Eye (tissue), 1 donor: ENCODE results near the gene CDH10.

Experiments used
- DNase-seq: peaks from one replicate; pipeline ENCODE4 v3.0.0-alpha.2; 2015

CDH10 gene

GRCh38 chr5:24595329-24595728 lies 49.4 kb downstream of the CDH10 start:
- DNase-seq: no peak

- no peak for DNase-seq
Measured at GRCh38 chr5:24591426-24591825, 53.4 kb downstream of the CDH10 start.

GRCh38 chr5:24589566-24589965 lies 55.2 kb downstream of the CDH10 start:
- DNase-seq: no peak

- DNase-seq: no peak
Measured at GRCh38 chr5:24585751-24586150, 59.0 kb downstream of the CDH10 start.

GRCh38 chr5:24571302-24571701 lies 73.5 kb downstream of the CDH10 start:
- DNase-seq: no peak

GRCh38 chr5:24566933-24567332 lies 77.8 kb downstream of the CDH10 start:
- no peak for DNase-seq

- DNase-seq: peak; percentile 46
Measured at GRCh38 chr5:24555229-24555628, 89.5 kb downstream of the CDH10 start.

GRCh38 chr5:24547132-24547531 lies 97.6 kb downstream of the CDH10 start:
- DNase-seq: no peak

GRCh38 chr5:24539613-24540012 lies 105.2 kb downstream of the CDH10 start:
- DNase-seq: peak; percentile 30

GRCh38 chr5:24538346-24538745 lies 106.4 kb downstream of the CDH10 start:
- no peak for DNase-seq

- no peak for DNase-seq
Measured at GRCh38 chr5:24535646-24536045, 109.1 kb downstream of the CDH10 start.

- no peak for DNase-seq
Measured at GRCh38 chr5:24530906-24531305, 113.9 kb downstream of the CDH10 start.

GRCh38 chr5:24525414-24525813 lies 119.4 kb downstream of the CDH10 start:
- no peak for DNase-seq

- no peak for DNase-seq
Measured at GRCh38 chr5:24512423-24512822, 132.4 kb downstream of the CDH10 start.

- DNase-seq: no peak
Measured at GRCh38 chr5:24510523-24510988, 134.2 kb downstream of the CDH10 start.

- no peak for DNase-seq
Measured at GRCh38 chr5:24509943-24510342, 134.8 kb downstream of the CDH10 start.

GRCh38 chr5:24505258-24505657 lies 139.5 kb downstream of the CDH10 start:
- no peak for DNase-seq

GRCh38 chr5:24497591-24498157 lies 147.1 kb downstream of the CDH10 start:
- no peak for DNase-seq

- DNase-seq: no peak
Measured at GRCh38 chr5:24497145-24497544, 147.6 kb downstream of the CDH10 start.

GRCh38 chr5:24496268-24496667 lies 148.5 kb downstream of the CDH10 start:
- no peak for DNase-seq

GRCh38 chr5:24492229-24492628 lies 152.5 kb downstream of the CDH10 start:
- DNase-seq: no peak

- no peak for DNase-seq
Measured at GRCh38 chr5:24491490-24491889, 153.3 kb downstream of the CDH10 start.

- DNase-seq: no peak
Measured at GRCh38 chr5:24487368-24488229, 157.2 kb downstream of the CDH10 start.

- DNase-seq: no peak
Measured at GRCh38 chr5:24480952-24481351, 163.8 kb downstream of the CDH10 start.

- no peak for DNase-seq
Measured at GRCh38 chr5:24477958-24478357, 166.8 kb downstream of the CDH10 start.
